HepG2 (cell line): ENCODE measurements around the gene SEC14L5. TPM values are rescaled to one million over a fixed set of nuclear protein-coding genes. Genes with fewer than 3 reads are reported as not detected.

Source experiments
- ATAC-seq: fragments of 200-7000 bp; cut with Tn5 transposase; 3 replicates; pipeline ENCODE4 v1.9.1; 2020; ENCODE audit warnings: mild to moderate bottlenecking, moderate library complexity
- BruUV-seq: library from RNA; stranded (reverse); fragments of 400-500 nt; replicated peaks from 2 replicates; lab custom pipeline; 2021; lab: Mats Ljungman, UMichigan
- CTCF ChIA-PET: fragments of 300-600 bp; formaldehyde crosslinking; extraction: SDS; loops from one replicate; lab custom pipeline; 2021; ENCODE audit warnings: low total read pairs, inconsistent platforms, low intra/inter-chr PET ratio; lab: Yijun Ruan, JAX
- POLR2A ChIA-PET: fragments of 350-600 bp; sonication (Branson Sonifier 250); formaldehyde crosslinking; loops from one replicate; lab custom pipeline; 2020; ENCODE audit warnings: antibody characterized with exemption, inconsistent platforms; lab: Yijun Ruan, JAX
- DNase-seq: peaks from one replicate; pipeline ENCODE4 v3.0.0-alpha.2; 2015; ENCODE audit warnings: low spot score
- FAIRE-seq: peaks from 3 replicates; lab custom pipeline; 2011; peaks lifted over from hg19 to GRCh38; lab: Jason Lieb, UNC
- H2AFZ ChIP-seq: one replicate; pipeline ENCODE4 v1.6.1; 2011; ENCODE audit warnings: low read length, inconsistent platforms
- H3K27ac ChIP-seq: fragments of 300-600 bp; 3 replicates; pipeline ENCODE4 v1.8.0; 2011; ENCODE audit warnings: mixed run types, mild to moderate bottlenecking, mixed read lengths, low read length, inconsistent platforms; ENCODE audit not compliant: insufficient read depth; ENCODE audit errors: extremely low read length
- H3K27me3 ChIP-seq, 2 experiments: fragments of 200-600 bp in 1 of 2; 2 replicates in 1 of 2; 3 replicates in 1 of 2; pipeline versions ENCODE4 v1.6.0 to v1.8.0; 2011; ENCODE audit warnings: low read length in 2 of 2, mild to moderate bottlenecking in 2 of 2, moderate library complexity in 2 of 2, inconsistent platforms in 1 of 2; ENCODE audit not compliant: insufficient read depth in 2 of 2, control insufficient read depth in 1 of 2
- H3K36me3 ChIP-seq, 2 experiments: fragments of 200-600 bp in 1 of 2; replicated peaks in 1 of 2; 2 replicates in 1 of 2; 3 replicates in 1 of 2; pipeline versions ENCODE4 v1.5.1 to v1.8.0; 2011; ENCODE audit warnings: low read length in 2 of 2, inconsistent platforms in 1 of 2; ENCODE audit not compliant: insufficient read depth in 2 of 2, control insufficient read depth in 1 of 2
- H3K4me1 ChIP-seq: 2 replicates; pipeline ENCODE4 v1.5.1; 2012; ENCODE audit warnings: low read length, inconsistent platforms; ENCODE audit not compliant: insufficient read depth
- H3K4me2 ChIP-seq: 2 replicates; pipeline ENCODE4 v1.6.0; 2011; ENCODE audit warnings: low read depth, low read length, inconsistent platforms
- H3K4me3 ChIP-seq, 3 experiments: fragments of 200-600 bp in 1 of 3; sonication (generic), shearing (Covaris generic) in 1 of 3; replicated peaks in 1 of 3; 2 replicates each; pipeline ENCODE4 v1.5.1; 2011 to 2016; ENCODE audit warnings: low read length in 3 of 3, inconsistent platforms in 2 of 3, low read depth in 2 of 3, mild to moderate bottlenecking in 2 of 3, control low read depth in 1 of 3, mixed read lengths in 1 of 3; ENCODE audit not compliant: insufficient read depth in 1 of 3
- H3K79me2 ChIP-seq: one replicate; pipeline ENCODE4 v1.6.1; 2011; ENCODE audit warnings: low read length, inconsistent platforms; ENCODE audit not compliant: insufficient read depth
- H3K9ac ChIP-seq: 2 replicates; pipeline ENCODE4 v1.6.0; 2011; ENCODE audit warnings: mild to moderate bottlenecking, low read depth, low read length, inconsistent platforms; ENCODE audit not compliant: insufficient read depth
- H3K9me3 ChIP-seq: 2 replicates; pipeline ENCODE4 v1.5.1; 2012; ENCODE audit warnings: mild to moderate bottlenecking, low read length
- H4K20me1 ChIP-seq: 2 replicates; pipeline ENCODE4 v1.6.0; 2011; ENCODE audit warnings: inconsistent platforms, mild to moderate bottlenecking, low read length, moderate library complexity; ENCODE audit not compliant: insufficient read depth
- ATM ChIP-seq: fragments of 450-650 bp; IDR thresholded peaks from 2 replicates; pipeline ENCODE4 v1.7.1; 2017; ENCODE audit warnings: mild to moderate bottlenecking, borderline replicate concordance
- ELF4 ChIP-seq: sonication (generic); formaldehyde crosslinking; IDR thresholded peaks from 2 replicates; pipeline ENCODE4 v1.5.0; 2020; ENCODE audit warnings: missing genetic modification reagents, mild to moderate bottlenecking, moderate library complexity, borderline replicate concordance
- FOXA1 ChIP-seq, 2 experiments: fragments of 450-650 bp in 1 of 2; sonication (generic) in 1 of 2; formaldehyde crosslinking in 1 of 2; IDR thresholded peaks; 2 replicates each; pipeline versions ENCODE4 v1.4.0 to v1.6.1; 2016 to 2020; ENCODE audit warnings: missing genetic modification reagents in 1 of 2
- HNF4G ChIP-seq, 2 experiments: sonication (generic) in 1 of 2; formaldehyde crosslinking in 1 of 2; IDR thresholded peaks; 2 replicates each; pipeline versions ENCODE4 v1.4.0 to v1.6.1; 2011 to 2020; ENCODE audit warnings: borderline replicate concordance in 2 of 2, low read depth in 2 of 2, mild to moderate bottlenecking in 2 of 2, low read length in 1 of 2, missing genetic modification reagents in 1 of 2, moderate library complexity in 1 of 2
- JARID2 ChIP-seq: sonication (generic); formaldehyde crosslinking; IDR thresholded peaks from 2 replicates; pipeline ENCODE4 v1.8.1; 2023; ENCODE audit warnings: missing genetic modification reagents, inconsistent platforms; ENCODE audit not compliant: insufficient replicate concordance
- NONO ChIP-seq, 2 experiments: fragments of 450-650 bp in 1 of 2; sonication (generic) in 1 of 2; formaldehyde crosslinking in 1 of 2; IDR thresholded peaks in 1 of 2; conservative IDR thresholded peaks in 1 of 2; 2 replicates each; pipeline versions ENCODE4 v1.6.1 to v1.8.0; 2017 to 2022; ENCODE audit warnings: mild to moderate bottlenecking in 1 of 2, missing genetic modification reagents in 1 of 2, moderate library complexity in 1 of 2
- ONECUT2 ChIP-seq: sonication (generic); formaldehyde crosslinking; IDR thresholded peaks from 2 replicates; pipeline ENCODE4 v1.4.0; 2020; ENCODE audit warnings: missing genetic modification reagents
- POLR2A ChIP-seq, 2 experiments: IDR thresholded peaks; 2 replicates each; pipeline ENCODE4 v1.6.1; 2011; ENCODE audit warnings: low read depth in 2 of 2, low read length in 2 of 2, mild to moderate bottlenecking in 1 of 2, moderate library complexity in 1 of 2; ENCODE audit not compliant: insufficient read depth in 1 of 2
- RBFOX2 ChIP-seq: fragments of 200-400 bp; formaldehyde crosslinking; IDR thresholded peaks from 2 replicates; pipeline ENCODE4 v1.6.1; 2017; ENCODE audit warnings: low read depth, mild to moderate bottlenecking, low read length
- SRSF4 ChIP-seq: fragments of 200-400 bp; formaldehyde crosslinking; IDR thresholded peaks from one replicate; pipeline ENCODE4 v1.6.1; 2018; ENCODE audit warnings: mild to moderate bottlenecking, low read depth, low read length, moderate library complexity; ENCODE audit not compliant: poor library complexity, severe bottlenecking
- TCF7 ChIP-seq: sonication (generic); IDR thresholded peaks from 2 replicates; pipeline ENCODE4 v1.6.1; 2016; ENCODE audit warnings: antibody characterized with exemption, low read depth
- TEAD3 ChIP-seq: optimal IDR thresholded peaks from 2 replicates; pipeline ENCODE3; 2016; ENCODE audit warnings: borderline replicate concordance
- TP53 ChIP-seq: sonication (generic); formaldehyde crosslinking; conservative IDR thresholded peaks from 2 replicates; pipeline ENCODE4 v1.4.0; 2020; ENCODE audit warnings: missing genetic modification reagents
- ZNF572 ChIP-seq: sonication (generic); formaldehyde crosslinking; IDR thresholded peaks from 2 replicates; pipeline ENCODE4 v1.5.1; 2020; ENCODE audit warnings: mild to moderate bottlenecking, missing genetic modification reagents
- ZNF629 ChIP-seq: sonication (generic); formaldehyde crosslinking; conservative IDR thresholded peaks from 2 replicates; pipeline ENCODE4 v1.5.0; 2020; ENCODE audit warnings: missing genetic modification reagents
- ZNF710 ChIP-seq: sonication (generic); formaldehyde crosslinking; IDR thresholded peaks from 2 replicates; pipeline ENCODE4 v1.5.0; 2020; ENCODE audit warnings: mild to moderate bottlenecking, missing genetic modification reagents, borderline replicate concordance
- WGBS: methylation state at CpG from one replicate; pipeline ENCODE4 v1.1.6; 2017; ENCODE audit warnings: low lambda C conversion rate; 5-methylcytosine and 5-hydroxymethylcytosine counted together
- in situ Hi-C: cut with HindIII; loops from 2 replicates; pipeline ENCODE4 v1.10.0; 2017; ENCODE audit warnings: low pct_unique_long_range_greater_than_20kb; ENCODE audit not compliant: extremely low pct_ligation_motif_present
- intact Hi-C: fragments of 100-400 bp; cut with micrococcal nuclease; formaldehyde crosslinking; loops from one replicate; pipeline ENCODE4 v1.10.0; 2022; ENCODE audit not compliant: unreplicated experiment
- polyA plus RNA-seq, 8 experiments: library from polyadenylated mRNA; depleted of rRNA in 3 of 8; stranded (reverse) in 7 of 8; unstranded in 1 of 8; fragments of >200 nt; fragmentation: Illumina TruSeq in 4 of 8; extraction: Trizol in 4 of 8; gene quantifications; 2 replicates each; pipeline versions ENCODE4 v1.2.1 to v1.2.3, GENCODE V29; 2011 to 2016; ENCODE audit warnings: low read depth in 4 of 8, missing spikeins in 1 of 8, mixed read lengths in 1 of 8; ENCODE audit not compliant: insufficient read depth in 1 of 8
- total RNA-seq, 5 experiments: library from RNA; depleted of rRNA; stranded (reverse); fragments of >200 nt; fragmentation: Illumina TruSeq; extraction: Trizol; gene quantifications; 2 replicates each; pipeline ENCODE4 v1.2.3, GENCODE V29; 2016; ENCODE audit warnings: low read depth in 1 of 5

Gene SEC14L5
- total and polyA plus RNA-seq, 2 of the 13 experiments (the other 11 are each of a cell fraction or from before 2014, with no cell fraction given), result 0.40 to 0.42 TPM

GRCh38 chr16:5030251-5030870 is 72.2 kb downstream of the SEC14L5 start:
- H4K20me1 ChIP-seq, result no peaks in the 10 kb centered on the region; the same call in 1 of the 2 replicates
- H3K79me2 ChIP-seq, result peaks cover 14% of the 10 kb centered on the region
- no peak for ATAC-seq
- no TSS peak for BruUV-seq
- TF ChIP-seq HNF4G (IDR thresholded peaks at IDR 0.05; ENCODE audit: borderline replicate concordance, low read depth, low read length) (no peak), HNF4G (CRISPR knock-in tag; IDR thresholded peaks at IDR 0.05; ENCODE audit: borderline replicate concordance, low read depth) (no peak), ONECUT2 (no peak), NONO (IDR thresholded peaks at IDR 0.05) (no peak), NONO (CRISPR knock-in tag; conservative IDR thresholded peaks at IDR 0.05) (no peak), POLR2A (IDR thresholded peaks at IDR 0.05; ENCODE audit: insufficient read depth in 1 of 2, low read depth in 2 of 2, low read length in 2 of 2) (peak in 1 of 2 experiments; percentile 43; a peak in 1 of 4 replicates), ZNF572 (CRISPR knock-in tag) (no peak), RBFOX2 (0 out of 2 replicates have a peak, but pooled peaks have one; percentile 42)
- H3K4me1 ChIP-seq, result peaks cover 28% of the 10 kb centered on the region
- no peak overlapping the region for H3K27ac ChIP-seq
- H3K9me3 ChIP-seq, result no peaks in the 10 kb centered on the region
- H3K9ac ChIP-seq, result no peak overlapping the region
- FAIRE-seq, result no peak
- H2AFZ ChIP-seq, result no peak overlapping the region
- no peak overlapping the region for H3K4me3 ChIP-seq
- H3K36me3 ChIP-seq, result peaks cover 22 to 46% of the 10 kb centered on the region in 2 experiments
- in situ Hi-C loops, result no loop called here
- intact Hi-C loops, result no loop called here
- DNase-seq, result no peak
- WGBS, result 92% methylated on average over 12 of the region's 12 CpGs
- POLR2A ChIA-PET, result interaction anchor here (0.8 to 2.0 kb wide), 2 partner anchors 24 to 68 kb away, joined by 3 to 7 read pairs; no protein-coding TSS in a partner anchor
- CTCF ChIA-PET, result no interaction called here
- H3K27me3 ChIP-seq, result no peaks in the 10 kb centered on the region
- no peak overlapping the region for H3K4me2 ChIP-seq

- Histone ChIP-seq H3K27me3 (no peaks in the 10 kb centered on the region; a peak in 1 of 5 replicates), H3K9ac (no peak overlapping the region), H3K4me1 (peaks cover 40% of the 10 kb centered on the region), H3K27ac (peak overlapping the region; percentile 9), H4K20me1 (no peaks in the 10 kb centered on the region; the same call in 1 of the 2 replicates), H3K36me3 (peaks cover 21 to 42% of the 10 kb centered on the region in 2 experiments), H3K4me3 (no peak overlapping the region), H2AFZ (no peak overlapping the region), H3K9me3 (no peaks in the 10 kb centered on the region), H3K79me2 (peaks cover 14% of the 10 kb centered on the region), H3K4me2 (no peak overlapping the region)
- BruUV-seq, result no TSS peak
- ChIA-PET CTCF (no interaction called here), POLR2A (interaction anchor here (0.8 to 2.0 kb wide), 2 partner anchors 67 to 84 kb away, joined by 3 to 7 read pairs; no protein-coding TSS in a partner anchor)
- no peak for ATAC-seq
- in situ Hi-C loops, result no loop called here
- no peak for DNase-seq
- no peak for FAIRE-seq
- intact Hi-C loops, result no loop called here
- 94% methylated on average over 7 of the region's 7 CpGs for WGBS
- TF ChIP-seq TP53 (CRISPR knock-in tag) (no peak), SRSF4 (no peak), ZNF629 (CRISPR knock-in tag) (no peak), ELF4 (no peak), TCF7 (no peak), FOXA1 (IDR thresholded peaks at IDR 0.05) (no peak), FOXA1 (CRISPR knock-in tag; IDR thresholded peaks at IDR 0.05) (no peak), JARID2 (CRISPR knock-in tag) (no peak), HNF4G (IDR thresholded peaks at IDR 0.05; ENCODE audit: borderline replicate concordance, low read depth, low read length) (no peak), HNF4G (CRISPR knock-in tag; IDR thresholded peaks at IDR 0.05; ENCODE audit: borderline replicate concordance, low read depth) (no peak), TEAD3 (CRISPR knock-in tag) (no peak), ATM (no peak), ZNF710 (CRISPR knock-in tag) (no peak)
Observed at GRCh38 chr16:5031601-5032000, 73.5 kb downstream of the SEC14L5 start.
